HG03064 (cell line): ENCODE results near the gene SGSM2.

Experiments
- ATAC-seq: cut with Tn5 transposase; IDR thresholded peaks from one replicate; pipeline ENCODE4 v1.9.1; 2021; ENCODE audit warnings: low read depth; ENCODE audit not compliant: unreplicated experiment

SGSM2 gene

GRCh38 chr17:2396568-2397246, 59.4 kb downstream of the SGSM2 start:
- ATAC-seq = no peak

GRCh38 chr17:2397247-2398171, 60.2 kb downstream of the SGSM2 start:
- no peak for ATAC-seq

GRCh38 chr17:2398182-2398581, 60.9 kb downstream of the SGSM2 start:
- ATAC-seq = no peak

- no peak for ATAC-seq
Measured at GRCh38 chr17:2398655-2399571, 61.6 kb downstream of the SGSM2 start.

GRCh38 chr17:2399572-2400473, 62.5 kb downstream of the SGSM2 start:
- ATAC-seq = peak; percentile 41

GRCh38 chr17:2400474-2400866, 63.2 kb downstream of the SGSM2 start:
- ATAC-seq = no peak

- ATAC-seq = peak; percentile 27
Measured at GRCh38 chr17:2400877-2401425, 63.6 kb downstream of the SGSM2 start, which contains the start of gene MNT. Gene MNT, minus strand, starts transcription at chr17:2401060. Its CDS starts 348 bp downstream, at chr17:2400712.

GRCh38 chr17:2401426-2402221, 64.3 kb downstream of the SGSM2 start:
- peak; percentile 42 for ATAC-seq

GRCh38 chr17:2402544-2402943, 65.2 kb downstream of the SGSM2 start:
- ATAC-seq = no peak

GRCh38 chr17:2403044-2403443, 65.7 kb downstream of the SGSM2 start:
- ATAC-seq = no peak

- no peak for ATAC-seq
Measured at GRCh38 chr17:2405247-2405926, 68.1 kb downstream of the SGSM2 start.

- no peak for ATAC-seq
Measured at GRCh38 chr17:2406271-2406902, 69.1 kb downstream of the SGSM2 start.

GRCh38 chr17:2406903-2407790, 69.8 kb downstream of the SGSM2 start:
- ATAC-seq = no peak

GRCh38 chr17:2410951-2411350, 73.7 kb downstream of the SGSM2 start:
- ATAC-seq = no peak

GRCh38 chr17:2412561-2413021, 75.3 kb downstream of the SGSM2 start:
- no peak for ATAC-seq

- no peak for ATAC-seq
Measured at GRCh38 chr17:2414446-2415064, 77.3 kb downstream of the SGSM2 start.
